GM18873 (cell line): Measurements from ENCODE around the gene PRR4.

Experiments used
- ATAC-seq: cut with Tn5 transposase; IDR thresholded peaks from one replicate; pipeline ENCODE4 v1.9.1; 2021; ENCODE audit warnings: mild to moderate bottlenecking, moderate library complexity, moderate number of reproducible peaks; ENCODE audit not compliant: unreplicated experiment, low FRiP score

Gene PRR4, protein sequence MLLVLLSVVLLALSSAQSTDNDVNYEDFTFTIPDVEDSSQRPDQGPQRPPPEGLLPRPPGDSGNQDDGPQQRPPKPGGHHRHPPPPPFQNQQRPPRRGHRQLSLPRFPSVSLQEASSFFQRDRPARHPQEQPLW

DNA sequence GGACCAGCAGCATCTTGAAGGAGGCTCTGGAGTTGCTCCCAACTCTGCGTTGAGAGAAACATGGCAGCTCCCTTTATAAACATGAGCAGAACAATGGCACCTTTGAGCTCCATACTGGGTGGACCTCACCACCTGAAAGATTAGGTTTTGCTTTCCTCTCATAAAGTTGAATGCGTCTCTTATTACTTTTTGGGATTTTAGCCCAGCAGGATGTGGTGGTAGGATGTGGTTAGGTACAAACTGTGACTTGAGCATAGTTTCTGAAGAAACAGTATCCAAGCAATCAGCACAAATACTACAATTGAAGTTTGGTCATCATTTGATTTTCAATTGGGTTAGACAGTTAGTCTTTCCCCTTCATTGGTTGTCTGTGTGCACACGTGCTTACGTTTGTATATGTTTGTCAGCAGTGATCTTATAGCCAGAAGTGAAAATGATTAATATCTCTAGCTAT is at the start of gene PRR4:
PRR4 (minus strand) TSS at position 51 of the 454 bp plus-strand sequence; CDS start at position 13, 38 bp downstream.
- no peak for ATAC-seq

DNA sequence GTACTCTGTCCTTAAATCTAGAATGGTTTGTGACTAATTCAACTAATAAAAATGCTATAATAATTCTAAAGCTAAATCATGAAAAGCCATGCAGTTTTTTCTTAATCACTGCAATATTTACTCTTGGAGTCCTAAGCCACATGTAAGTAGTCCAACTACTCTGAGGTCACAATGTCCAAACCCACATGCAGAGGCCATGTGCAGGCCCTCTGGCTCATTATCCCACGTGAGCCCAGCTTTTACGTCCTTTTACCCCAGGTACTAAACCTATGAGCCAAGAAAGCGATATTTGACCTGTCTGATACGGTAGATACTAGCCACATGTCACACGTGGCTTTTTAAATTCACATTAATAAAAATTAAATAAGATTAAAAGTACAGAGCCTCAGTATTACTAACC is 47.6 kb upstream of the PRR4 start:
- no peak for ATAC-seq

DNA sequence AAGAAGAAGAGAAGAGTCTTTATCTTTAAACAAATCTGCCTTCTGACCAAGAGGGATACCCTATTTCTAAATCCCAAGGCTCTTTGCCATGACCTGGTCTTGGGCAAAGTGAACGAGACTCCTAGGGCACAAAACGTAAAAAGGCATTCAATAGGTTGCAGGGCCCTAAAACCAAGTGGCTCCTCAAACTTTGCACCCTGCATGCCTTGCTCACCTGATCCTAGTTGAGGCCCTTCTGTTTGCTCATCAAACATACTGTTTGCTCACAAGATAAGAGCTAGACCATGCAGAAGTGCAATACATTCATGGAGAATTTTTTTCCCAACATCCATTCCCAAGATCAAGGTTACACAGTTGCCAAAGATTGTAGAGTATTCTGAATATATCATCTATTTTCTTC is 42.7 kb upstream of the PRR4 start:
- ATAC-seq, result no peak

DNA sequence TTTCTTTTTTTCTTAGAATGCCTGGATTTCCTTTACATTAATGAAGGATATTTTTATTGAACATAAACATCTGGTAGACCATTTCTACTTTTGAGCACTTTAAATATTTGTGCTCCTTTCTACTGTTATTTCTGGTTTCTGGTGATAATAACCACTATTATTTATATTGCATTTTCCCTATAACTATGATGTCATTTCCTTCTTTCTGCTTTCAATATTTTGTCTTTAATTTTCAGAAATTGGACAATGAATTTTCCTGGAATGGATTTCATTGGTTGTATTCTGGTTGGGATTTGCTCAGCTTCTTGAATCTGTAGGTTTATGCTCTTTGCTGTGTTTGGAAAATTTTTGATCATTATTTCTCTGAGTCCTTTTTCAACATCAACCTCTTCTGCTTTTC is 40.0 kb upstream of the PRR4 start:
- no peak for ATAC-seq

DNA sequence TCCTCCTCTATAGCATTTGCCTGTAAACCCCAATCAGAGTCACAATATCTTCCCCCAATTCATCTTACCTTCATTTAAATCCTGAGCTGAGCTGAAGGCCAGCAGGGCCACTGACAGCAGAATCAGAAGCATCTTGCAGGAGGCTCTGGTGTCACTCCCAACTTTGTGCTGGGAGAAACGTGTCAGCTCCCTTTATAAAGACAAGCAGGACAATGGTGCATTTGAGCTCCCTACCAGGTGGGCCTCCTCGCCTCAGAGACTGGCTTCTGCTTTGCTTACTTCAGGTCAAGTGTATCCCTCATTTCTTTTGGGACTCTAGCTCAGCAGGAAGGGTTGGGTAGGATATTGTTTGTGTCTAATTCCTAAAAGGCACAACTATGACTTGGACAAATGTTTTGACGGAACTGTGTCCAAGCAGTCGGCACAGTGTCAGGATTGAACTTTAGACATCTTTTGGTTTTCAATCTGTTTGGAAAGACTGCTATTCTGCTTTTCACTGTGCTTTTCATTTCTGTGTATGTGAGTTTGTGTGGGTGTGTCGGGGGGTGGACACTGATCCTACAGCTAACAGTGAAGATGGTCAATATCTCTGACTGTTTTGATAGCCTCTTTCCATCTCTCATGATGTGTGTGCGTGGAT is 34.9 kb upstream of the PRR4 start, which contains the start of gene PRH1:
PRH1 (minus strand) TSS at position 170 of the 640 bp plus-strand sequence; CDS start at position 132, 38 bp downstream.
- no peak for ATAC-seq

DNA sequence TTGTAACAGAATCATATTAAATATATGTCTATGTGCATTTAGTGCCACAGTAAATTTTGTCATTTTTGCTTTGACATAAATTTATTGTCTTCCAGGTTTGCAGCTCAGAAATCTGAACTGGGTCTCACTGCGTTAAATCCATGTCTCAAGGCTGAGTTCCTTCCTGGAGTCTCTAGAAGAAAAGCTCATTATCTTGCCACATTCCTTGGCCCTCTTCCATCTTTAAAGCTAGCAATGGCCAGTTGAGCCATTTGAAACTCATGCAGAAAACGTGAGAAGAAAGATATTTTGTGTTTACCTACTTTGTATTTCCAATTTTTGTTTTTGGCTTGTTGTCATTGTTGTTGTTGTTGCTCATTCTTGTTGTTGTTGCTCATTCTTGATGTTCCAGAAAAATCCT is 24.1 kb upstream of the PRR4 start:
- no peak for ATAC-seq

DNA sequence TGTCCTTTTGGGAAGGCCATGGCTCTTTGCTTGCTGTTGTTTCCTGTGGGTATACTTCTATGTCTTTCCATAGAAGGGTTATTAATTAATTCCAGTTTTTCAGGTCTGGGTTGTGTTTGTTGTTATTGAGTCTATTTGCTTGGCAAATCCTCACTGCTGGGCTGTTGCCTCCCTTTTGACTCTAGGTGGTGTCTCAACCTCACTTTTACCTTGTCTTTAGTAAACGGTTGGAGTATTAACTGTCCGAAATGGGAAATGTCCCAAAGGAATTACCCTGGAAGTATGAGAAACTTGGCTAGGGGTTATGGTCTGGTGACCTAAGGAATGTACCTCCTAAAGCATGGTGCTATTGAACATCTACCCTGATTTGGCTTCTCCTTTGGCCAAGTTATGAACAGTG is 18.1 kb upstream of the PRR4 start:
- no peak for ATAC-seq

DNA sequence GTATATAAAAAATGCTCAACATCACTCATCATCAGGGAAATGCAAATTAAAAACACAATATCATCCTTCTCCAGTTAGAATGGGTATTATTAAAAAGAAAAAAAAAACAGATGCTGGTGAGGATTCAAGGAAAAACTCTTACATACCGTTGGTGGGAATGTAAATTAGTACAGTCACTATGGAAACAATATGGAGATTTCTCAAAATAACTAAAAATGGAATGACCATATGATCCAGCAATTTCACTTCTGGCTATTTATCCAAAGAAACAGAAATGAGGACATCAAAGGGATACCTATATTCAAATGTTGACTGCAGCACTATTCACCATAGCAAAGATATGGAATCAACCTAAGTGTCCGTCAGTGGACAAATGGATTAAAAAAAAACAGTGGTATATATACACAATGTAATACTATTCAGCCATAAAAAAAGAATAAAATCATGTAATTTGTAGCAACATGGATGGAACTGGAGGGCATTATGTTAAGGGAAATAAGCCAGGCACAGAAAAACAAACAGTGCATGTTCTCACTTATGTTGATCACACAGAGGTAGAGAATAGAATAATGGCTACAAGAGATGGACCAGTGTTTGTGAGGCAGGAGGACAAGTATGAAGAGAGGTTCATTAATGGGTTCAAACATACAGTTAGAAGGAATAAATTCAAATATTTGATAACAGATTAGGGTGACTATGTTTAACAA is 14.4 kb upstream of the PRR4 start:
- no peak for ATAC-seq

DNA sequence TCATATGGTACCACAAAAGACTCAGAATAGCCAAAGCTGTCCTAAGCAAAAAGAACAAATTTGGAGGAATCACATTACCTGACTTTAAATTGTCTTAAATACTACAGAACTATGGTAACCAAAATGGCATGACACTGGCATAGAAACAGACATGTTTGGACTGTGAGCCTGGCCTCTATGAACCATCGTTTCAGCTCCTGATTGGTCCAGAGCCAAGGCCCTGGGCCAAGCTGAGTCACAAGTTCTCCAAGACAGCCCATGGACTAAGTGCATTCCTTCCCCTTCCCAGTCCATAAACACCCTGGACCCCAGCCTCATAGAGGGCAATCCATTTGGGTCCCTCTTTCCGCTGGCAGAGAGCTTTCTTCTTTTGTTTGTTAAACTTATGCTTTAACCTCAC is 12.1 kb upstream of the PRR4 start:
- ATAC-seq, result no peak

DNA sequence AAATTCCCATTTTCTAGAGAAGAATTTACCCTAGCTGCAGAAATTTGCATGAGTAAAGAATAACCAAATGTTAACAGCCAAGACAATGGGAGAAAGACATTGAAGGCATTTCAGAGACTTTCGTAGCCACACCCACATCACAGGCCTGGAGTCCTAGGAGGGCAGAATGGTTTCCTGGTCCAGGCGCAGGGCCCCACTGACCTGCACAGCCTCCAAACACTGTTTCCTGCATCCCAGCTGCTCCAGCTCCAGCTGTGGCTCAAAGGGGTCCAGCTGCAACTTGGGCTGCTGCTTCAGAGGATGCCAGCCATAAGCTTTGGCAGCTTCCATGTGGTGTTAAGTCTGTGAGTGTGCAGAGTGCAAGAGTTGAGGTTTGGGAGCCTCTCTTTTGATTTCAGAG is 6.5 kb upstream of the PRR4 start:
- ATAC-seq, result no peak

DNA sequence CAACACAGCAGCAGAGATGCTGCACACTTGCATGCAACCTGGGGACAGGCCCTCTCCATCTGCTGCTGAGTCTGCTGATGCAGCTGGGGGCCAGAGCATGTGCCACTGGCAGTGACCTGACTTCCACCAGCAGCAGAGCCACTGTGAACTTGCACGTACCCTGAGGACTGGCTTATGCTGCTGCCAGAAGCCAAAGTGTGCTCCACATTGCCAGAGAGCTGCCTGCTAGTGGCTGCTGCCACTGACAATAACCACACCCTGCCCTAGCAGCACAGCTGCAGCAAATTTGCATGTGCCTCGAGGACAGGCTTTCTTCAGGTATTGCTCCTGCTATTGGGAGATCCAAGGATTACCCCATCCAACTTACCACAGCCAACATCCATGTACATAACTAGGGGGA is 4.5 kb upstream of the PRR4 start:
- no peak for ATAC-seq

DNA sequence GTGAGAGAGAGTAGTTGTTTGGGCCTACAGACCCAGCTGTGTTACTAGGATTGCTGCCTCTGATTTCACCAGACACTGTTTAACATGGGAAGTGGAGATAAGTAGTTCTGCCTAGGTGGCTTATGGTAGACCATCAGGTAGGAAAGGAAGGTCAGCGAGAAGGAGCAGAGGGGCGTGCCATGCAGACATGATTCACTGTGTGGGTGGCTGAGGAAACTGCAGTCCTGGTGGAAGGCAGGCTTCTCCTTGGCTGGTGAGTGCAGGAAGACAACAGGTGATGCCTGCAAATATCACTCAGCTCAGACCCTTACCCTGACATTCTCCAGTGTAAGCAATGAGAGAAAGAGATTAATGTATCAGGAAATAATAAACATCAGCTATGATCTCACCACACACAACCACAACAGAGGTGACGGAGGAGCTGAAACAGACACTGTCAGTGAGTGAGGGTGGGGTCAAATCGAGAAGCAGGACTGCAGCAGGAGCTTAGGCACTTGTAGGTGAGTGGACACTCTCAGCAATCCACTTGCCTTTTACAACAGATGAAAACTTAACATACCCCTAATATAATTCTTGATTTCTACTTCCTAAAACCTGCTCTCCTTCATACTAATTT is 2.1 kb upstream of the PRR4 start:
- ATAC-seq, result no peak

DNA sequence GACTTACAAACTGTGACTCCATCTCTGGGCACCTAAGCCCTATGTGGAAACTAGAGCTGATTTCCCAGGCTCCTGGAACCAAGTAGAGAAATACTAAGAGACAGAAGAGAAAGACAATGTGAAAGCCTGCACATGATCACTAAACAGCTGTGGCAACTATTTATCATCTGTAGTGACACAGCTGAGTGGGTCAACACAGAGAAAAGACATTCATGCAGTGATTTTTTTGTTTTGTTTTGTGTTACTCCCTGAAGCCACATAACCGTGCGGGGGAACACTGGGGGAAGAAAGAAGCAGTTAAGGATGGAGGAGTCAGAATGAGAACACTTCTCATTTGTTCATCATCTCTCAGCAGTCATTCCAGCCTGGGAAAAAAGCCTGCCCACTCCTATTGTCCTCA is 1.5 kb downstream of the PRR4 start:
- ATAC-seq, result no peak

DNA sequence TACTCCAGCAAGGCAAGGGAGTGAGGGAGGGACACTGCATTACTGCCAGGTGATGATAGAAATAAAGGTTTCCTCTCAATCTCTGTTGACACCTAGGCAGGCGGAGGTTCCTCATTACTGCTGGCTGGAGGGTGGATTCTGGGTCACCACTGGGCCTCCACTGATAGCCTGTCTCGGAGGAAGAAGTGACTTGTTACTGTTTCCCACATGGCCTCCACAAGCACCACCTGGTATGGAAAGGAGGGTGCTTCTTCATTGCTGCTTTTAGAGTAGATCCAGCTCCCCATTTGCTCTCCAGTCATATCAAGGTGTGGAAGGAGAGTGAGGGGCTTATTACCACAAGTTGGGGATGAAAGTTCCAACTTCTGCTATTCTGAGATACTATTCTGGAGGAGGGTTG is 6.4 kb downstream of the PRR4 start:
- ATAC-seq, result no peak

DNA sequence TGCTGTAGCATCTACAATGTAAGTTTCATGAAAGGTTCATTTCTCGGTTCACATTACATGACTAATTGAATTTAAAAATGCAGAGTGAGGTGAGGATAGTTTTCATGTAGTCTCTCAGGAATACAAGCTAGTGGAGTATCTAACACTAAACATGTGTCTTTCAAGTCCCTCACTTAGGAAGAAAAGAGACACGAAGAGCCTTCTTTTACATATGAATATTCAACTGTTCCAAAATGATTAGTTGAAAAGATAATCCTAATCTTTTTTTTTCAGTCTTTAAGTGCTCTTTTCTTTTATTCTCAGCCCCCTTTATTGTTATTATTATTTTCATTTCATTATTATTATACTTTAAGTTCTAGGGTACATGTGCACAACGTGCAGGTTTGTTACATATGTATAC is 10.8 kb downstream of the PRR4 start:
- no peak for ATAC-seq

DNA sequence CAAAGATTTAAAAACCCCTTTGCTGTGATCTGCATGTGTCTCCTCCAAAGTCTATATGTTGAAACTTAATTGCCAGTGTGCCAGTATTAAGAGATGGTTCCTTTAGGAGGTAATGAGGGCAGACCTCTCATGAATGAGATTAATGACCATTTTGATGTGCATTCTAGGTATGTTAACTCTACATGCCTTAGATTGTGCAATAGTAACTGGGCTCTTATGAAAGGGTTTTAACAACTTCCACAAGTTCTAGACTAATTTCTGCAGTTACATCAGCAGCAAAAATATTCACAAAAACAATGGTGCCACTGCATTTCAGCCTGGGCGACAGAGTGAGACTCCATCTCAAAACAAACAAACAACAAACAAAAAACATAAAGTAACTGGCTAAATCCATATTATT is 19.3 kb downstream of the PRR4 start:
- ATAC-seq, result no peak

DNA sequence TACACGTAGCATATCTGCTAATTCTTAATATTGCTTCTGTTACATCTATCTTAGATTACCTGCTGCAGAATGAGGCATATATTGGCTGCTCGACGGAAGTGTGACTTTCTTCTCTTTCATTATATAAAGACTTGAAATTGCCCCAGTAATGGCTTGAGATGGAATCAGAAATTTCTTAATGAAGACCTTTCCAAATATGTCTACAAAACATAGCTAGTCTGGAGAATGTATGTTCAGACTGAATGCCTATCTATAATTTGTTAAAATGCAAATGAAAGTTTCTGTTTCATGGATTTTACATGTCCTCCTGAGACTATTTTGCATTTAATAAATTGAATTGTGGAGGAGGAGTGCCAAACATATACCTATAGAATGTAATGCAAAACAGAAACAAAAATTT is 23.0 kb downstream of the PRR4 start, which contains the start of gene TAS2R10:
TAS2R10 (minus strand) TSS at position 101 of the 400 bp plus-strand sequence; CDS start at position 12, 89 bp downstream.
- no peak for ATAC-seq

DNA sequence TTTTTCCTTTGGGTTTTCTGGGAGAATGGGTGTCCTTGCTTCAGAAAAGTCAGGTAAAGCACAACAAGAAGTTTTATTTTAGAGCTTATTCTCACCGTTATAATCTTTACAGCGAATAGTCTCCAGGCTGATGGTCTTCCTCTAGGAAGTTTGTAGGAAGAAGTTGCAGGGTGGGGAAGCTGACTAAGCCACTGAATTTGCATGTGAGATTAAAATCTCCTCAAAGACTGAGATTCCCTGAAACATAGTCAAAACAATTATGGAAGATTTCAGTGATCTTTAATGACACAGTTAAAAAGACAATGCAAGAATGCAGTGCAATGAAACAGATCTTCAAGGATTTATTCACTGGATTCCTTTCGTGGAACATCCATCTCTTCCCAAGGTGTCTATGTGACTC is 24.3 kb downstream of the PRR4 start:
- no peak for ATAC-seq

DNA sequence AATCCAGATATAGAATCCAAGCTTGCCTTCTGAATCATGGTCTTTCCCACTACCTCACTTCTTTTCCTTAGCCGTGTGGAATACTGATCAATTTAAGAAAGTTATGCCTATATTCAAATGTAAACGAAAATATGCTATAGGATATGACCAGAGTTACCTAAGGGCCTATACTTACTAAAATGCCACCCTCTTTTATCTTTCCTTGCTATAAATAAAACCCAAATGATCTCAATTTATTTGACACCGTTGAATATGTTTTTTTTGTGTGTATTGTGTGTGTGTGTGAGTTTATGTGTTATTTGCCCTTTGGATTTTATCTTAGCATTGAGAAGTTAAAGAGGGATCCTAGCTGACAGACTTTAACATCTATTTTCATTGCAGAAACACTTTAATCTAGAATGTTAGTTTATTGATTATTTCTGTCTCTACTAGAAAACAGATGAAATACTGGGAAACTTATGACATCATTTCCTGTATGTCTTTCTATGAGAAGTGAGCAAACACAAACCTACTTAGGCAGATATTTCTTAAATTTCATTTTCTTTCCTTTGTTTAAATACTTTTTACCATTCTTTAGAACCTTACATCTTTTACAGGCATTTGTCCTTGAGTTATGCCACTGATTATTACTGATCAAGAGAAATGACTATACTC is 37.3 kb downstream of the PRR4 start:
- ATAC-seq, result no peak

DNA sequence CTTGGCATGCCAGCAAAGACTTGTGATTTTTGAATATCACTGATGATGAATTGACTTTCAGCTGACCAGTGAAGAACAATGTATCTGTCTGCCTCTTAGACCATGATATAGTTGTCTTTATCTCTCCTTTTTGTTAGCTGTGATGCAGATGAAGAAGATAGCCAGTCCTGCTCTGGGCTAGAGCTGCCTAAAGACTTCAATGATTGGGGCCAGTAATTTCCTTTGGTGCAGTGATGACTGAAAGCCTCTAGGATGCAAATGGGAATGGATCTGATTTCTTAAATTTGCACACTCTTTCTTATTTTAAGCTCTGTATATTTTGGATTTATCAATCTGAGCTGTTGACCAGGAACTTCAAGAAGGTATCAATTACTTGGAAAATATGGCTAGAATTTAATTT is 39.2 kb downstream of the PRR4 start, which contains the start of gene TAS2R9:
TAS2R9 (minus strand) TSS at position 101 of the 400 bp plus-strand sequence; CDS start at position 8, 93 bp downstream.
- ATAC-seq, result no peak

DNA sequence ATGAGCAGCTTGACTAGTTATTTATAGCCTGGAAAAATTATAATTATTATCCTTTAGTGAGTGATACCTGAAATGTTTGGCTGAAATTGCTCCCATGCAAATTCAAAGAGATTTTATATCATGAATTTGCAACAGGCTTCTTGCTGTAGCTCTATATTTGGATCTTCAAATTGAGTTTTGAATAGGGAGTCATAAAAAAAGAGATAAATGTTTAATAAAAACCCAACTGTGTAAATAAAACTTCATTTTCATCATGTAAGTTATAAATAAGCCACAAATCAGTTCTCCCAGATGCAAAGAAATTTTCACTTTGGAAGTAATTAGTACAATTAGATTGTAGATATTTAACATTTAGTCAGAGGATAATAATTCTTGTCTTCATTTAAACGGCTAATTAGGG is 42.1 kb downstream of the PRR4 start, which contains the start of gene TAS2R8:
TAS2R8 (minus strand) TSS at position 101 of the 400 bp plus-strand sequence. CDS start 306 bp downstream, outside the sequence.
- no peak for ATAC-seq
